Measurements from ENCODE around the gene FAM98B.
A peak's percentile ranks its signal among the peaks of the same experiment; 100 is the strongest.

The FAM98B gene

DNA sequence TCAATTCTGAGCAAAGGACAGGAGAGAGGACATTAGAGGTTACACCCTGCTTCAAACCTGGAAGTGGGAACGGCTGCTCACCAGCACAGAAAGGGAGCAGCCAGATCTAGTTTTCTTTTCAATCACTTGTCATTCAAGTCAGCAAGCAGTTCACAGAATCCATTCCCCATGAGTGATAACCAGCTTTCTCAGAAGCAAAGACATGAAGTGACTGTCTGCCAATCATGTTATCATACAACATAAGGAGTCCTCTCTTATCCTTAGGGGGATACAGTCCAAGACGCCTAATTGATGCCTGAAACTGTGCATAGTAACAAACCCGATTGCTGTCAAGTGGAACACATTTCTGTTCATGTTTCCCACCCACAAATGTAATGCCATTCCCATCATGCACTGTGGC is 54.7 kb downstream of the FAM98B start:
- DNase-seq, result no peak

DNA sequence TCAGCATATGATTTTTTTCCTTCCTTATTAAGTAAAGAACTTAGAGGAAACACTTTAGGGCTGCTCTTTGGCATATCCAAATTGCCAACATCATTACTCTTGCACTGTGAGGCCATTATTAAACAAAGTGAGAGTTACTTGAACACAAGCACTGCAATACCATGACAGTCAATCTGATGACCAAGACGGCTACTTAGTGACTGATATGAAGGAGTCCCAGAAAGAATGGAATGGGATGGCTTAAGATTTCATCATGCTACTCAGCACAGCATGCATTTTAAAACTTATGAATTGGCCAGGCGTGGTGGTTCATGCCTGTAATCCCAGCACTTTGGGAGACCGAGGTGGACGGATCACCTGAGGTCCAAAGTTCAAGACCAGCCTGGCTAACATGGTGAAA is 55.2 kb downstream of the FAM98B start:
- no peak for DNase-seq

GRCh38 chr15:38512901-38513300 is 59.0 kb downstream of the FAM98B start:
- DNase-seq, result no peak

GRCh38 chr15:38514601-38515000 is 60.7 kb downstream of the FAM98B start:
- DNase-seq, result no peak

GRCh38 chr15:38516626-38517025 is 62.7 kb downstream of the FAM98B start:
- no peak for DNase-seq

- DNase-seq, result no peak
These were observed 63.5 kb downstream of the FAM98B start for GRCh38 chr15:38517312-38517975.

- no peak for DNase-seq
These were observed 64.2 kb downstream of the FAM98B start for GRCh38 chr15:38518084-38518483.

- DNase-seq, result no peak
These were observed 66.1 kb downstream of the FAM98B start for GRCh38 chr15:38520035-38520434.

DNA sequence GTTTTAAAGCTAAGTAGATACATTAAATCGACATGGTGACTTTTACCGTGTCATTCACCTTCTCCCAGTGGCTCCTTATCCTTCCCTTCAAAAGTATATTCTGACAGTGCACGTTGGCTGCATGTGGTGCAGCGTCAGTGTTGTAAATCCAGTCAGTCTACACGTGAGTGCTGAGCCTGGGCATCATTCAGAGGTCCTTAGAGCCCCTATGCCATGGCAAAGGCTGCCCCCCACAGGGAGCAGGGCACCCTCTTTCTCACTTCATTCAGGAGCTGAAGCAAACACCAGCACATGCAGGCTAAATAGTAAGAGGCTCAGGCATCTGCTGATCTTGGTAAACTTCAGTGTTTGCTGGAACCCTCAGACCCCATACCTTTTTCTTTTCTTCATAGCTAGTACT is 67.4 kb downstream of the FAM98B start:
- DNase-seq, result no peak

GRCh38 chr15:38522922-38523321 is 69.0 kb downstream of the FAM98B start:
- DNase-seq, result peak in 1 of 2 donors; percentile 12

- no peak for DNase-seq
These were observed 70.2 kb downstream of the FAM98B start for GRCh38 chr15:38524156-38524555.

- DNase-seq, result no peak
These were observed 71.6 kb downstream of the FAM98B start for GRCh38 chr15:38525489-38525888.

GRCh38 chr15:38526158-38526557 is 72.2 kb downstream of the FAM98B start:
- no peak for DNase-seq

- no peak for DNase-seq
These were observed 74.4 kb downstream of the FAM98B start for GRCh38 chr15:38528294-38528693.

DNA sequence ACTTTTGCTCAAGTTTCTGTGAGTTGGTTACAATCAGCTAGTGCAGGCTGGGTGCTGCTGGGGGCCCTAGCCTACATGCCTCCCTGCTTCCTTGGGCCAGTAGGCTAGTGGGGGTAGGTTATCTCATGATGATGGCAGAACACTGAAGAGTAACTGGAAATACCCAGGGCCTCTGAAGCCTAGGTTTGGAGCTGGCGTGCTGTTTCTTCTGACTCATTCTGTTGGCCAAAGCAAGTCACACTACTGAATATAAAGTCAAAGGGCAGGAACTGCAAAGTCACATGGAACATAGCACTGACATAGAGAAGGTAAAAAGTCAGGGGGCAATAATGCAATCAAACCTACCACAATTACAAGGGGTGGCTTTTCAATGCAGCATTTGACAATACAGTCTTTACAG is 76.2 kb downstream of the FAM98B start:
- peak; percentile 20 to 67 for DNase-seq

DNA sequence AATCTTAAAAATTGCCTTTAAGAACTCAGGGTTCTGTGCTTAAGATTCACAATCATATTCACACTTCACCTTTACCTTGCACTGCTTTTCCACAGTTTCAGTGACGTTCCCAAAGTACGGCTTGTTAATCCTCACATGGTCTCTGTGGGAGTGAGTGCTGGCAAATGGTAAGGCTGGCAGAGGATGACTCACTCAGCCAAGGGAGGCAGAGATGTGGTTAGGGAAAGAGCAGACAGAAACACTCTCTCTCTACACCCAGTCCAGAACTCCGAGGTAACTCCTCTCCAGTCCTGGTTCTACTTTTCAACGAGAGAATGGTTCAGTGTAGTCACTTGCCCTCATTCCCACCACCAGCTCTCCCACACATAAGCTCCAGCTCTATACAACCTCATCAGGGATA is 77.6 kb downstream of the FAM98B start:
- DNase-seq, result no peak

DNA sequence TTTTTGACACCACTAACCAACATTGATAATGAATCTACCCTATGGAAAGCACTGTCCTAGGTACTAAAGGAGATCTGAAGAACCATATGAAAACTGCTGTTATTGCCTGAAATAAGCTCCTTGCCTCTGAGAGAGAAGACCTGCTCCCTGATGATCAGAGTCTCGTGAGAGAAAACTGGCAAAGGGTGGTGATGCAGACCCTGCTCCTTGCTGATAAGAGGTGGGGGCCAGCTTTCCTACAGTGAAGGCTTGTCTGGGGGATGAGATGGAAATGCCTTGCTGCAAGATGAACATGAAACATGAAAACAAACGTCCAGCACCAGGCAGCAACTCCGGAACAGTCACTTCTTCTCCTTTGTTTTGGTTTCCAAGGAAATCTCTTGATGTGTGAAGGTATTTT is 78.8 kb downstream of the FAM98B start:
- DNase-seq, result no peak

- no peak for DNase-seq
These were observed 79.5 kb downstream of the FAM98B start for GRCh38 chr15:38533416-38533915.

- no peak for DNase-seq
These were observed 80.0 kb downstream of the FAM98B start for GRCh38 chr15:38533926-38534325.

GRCh38 chr15:38534691-38535090 is 80.8 kb downstream of the FAM98B start:
- no peak for DNase-seq

GRCh38 chr15:38535491-38536200 is 81.7 kb downstream of the FAM98B start:
- no peak for DNase-seq

DNA sequence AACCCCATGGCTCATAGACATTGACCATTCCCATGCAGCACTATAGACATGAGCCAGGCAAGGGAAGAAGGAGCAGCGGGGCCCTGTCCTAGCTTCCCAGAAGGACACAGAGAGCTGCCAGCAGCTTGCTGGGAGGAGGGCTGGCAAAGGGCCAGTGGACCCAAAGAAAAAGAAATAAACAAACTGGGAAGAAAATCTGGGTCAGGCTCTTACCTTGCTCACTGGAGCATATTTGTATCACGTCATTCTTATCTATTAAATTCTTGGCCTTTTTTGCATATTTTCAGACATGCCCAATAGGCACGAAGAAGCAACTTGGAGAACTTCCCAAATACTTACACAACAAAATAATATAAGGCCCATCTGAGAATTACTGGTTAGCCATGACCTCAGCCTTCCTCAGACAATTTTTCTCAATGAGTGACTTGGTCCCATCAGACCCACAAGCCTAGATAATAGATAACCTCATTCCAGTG is 82.3 kb downstream of the FAM98B start:
- no peak for DNase-seq
